GM18517 (cell line): ENCODE data around the gene ARFGAP1.

Source experiments
- ATAC-seq: cut with Tn5 transposase; IDR thresholded peaks from one replicate; pipeline ENCODE4 v1.9.1; 2021; ENCODE audit warnings: mild to moderate bottlenecking, moderate library complexity; ENCODE audit not compliant: unreplicated experiment

Gene ARFGAP1

DNA sequence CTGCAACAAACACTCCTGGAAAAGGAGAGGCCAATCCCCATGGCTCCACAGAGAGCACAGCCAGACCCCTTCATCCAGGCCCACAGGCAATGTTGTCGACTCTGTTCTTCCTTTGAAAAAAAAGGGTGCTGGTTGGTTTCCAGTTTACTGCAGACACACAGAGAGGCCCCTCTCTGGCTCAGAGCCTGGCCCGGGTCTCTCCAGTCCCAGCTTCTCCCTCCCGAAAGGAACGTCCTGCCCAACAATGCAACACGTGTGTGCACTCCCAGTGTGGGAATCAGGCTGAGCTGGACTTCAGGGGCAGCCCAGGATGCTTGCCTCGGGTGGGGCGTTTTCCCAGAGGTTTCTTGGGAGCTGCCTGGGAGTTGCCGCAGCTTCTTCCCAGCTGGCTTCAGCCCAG is 13.8 kb upstream of the ARFGAP1 start:
- ATAC-seq, result no peak

- ATAC-seq, result no peak
Observed at GRCh38 chr20:63259734-63260460, 12.7 kb upstream of the ARFGAP1 start.

GRCh38 chr20:63260521-63260920 is 12.1 kb upstream of the ARFGAP1 start:
- no peak for ATAC-seq

- ATAC-seq, result no peak
Observed at GRCh38 chr20:63261060-63261794, 11.4 kb upstream of the ARFGAP1 start.

DNA sequence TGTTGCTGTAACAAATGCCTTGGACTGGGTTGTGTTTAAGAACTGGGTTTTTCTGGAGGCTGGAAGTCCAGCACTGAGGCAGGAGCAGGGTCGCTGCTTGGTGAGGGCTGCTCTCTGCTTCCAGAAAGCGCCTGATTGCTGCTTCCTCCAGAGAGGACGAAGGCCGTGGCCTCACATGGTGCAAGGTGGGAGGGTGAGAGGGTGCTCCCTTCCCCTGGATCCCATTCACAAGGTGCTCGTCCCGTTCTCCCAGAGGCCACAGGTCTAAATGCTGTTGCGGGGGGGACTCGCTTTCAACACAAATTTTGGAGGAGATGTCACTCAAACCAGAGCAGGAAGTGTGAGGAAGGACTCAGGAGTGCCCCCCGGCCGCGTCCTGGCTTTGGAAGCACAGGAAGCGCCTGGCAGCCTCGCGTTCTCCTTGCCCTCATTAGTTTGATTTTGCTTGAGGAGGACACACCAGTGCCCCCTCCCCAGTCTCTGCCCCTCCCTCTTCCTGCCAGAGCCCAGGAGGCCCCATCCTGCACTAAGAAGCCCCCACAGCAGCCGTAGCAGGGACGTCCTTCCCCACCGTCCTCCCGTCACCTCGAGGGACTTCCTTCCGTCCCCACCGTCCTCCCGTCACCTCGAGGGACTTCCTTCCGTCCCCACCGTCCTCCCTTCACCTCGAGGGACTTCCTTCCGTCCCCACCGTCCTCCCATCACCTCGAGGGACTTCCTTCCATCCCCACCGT is 10.7 kb upstream of the ARFGAP1 start:
- ATAC-seq, result no peak

DNA sequence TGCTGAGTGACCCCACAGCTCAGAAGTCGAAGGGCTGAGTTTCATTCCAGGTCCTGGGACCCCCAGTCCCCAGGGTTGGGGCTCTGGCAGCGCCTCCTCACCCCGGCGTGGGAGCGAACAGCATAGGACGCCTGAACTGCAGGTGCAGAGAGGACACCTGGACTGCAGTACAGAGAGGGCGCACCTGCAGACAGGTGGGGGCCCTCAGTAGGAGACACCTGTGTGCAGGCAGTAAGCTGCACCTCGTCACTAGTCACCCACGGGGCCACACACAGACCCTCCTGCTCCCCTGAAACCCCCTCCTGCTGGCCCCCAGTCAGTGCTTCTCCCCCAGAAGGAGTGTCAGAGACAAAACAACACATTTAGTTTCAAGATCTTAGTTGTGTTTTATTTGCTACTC is 9.8 kb upstream of the ARFGAP1 start:
- ATAC-seq, result no peak

DNA sequence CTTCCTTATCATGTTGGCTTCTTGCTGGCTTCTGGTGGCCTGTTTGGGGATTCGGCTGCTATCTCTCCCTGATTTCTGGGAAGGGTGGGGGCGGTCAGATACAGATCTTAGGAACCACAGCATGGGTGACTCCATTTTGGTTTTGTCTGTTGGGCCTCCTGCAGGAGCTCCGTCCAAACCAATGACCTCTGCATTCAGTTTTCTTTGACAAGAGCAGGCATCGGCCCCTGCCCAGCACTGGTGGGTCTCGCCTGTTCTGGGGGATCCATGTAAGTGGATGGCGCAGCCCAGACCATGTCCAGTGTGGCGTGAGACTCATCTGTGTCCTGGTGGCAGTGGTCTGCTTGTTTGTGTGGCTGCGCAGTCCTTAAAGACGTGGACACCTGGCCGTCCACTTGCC is 8.6 kb upstream of the ARFGAP1 start:
- no peak for ATAC-seq

- ATAC-seq, result no peak
Observed at GRCh38 chr20:63264519-63264918, 8.1 kb upstream of the ARFGAP1 start.

GRCh38 chr20:63265891-63266515 is 6.6 kb upstream of the ARFGAP1 start:
- no peak for ATAC-seq

- no peak for ATAC-seq
Observed at GRCh38 chr20:63267691-63268090, 4.9 kb upstream of the ARFGAP1 start.

GRCh38 chr20:63268256-63268655 is 4.4 kb upstream of the ARFGAP1 start:
- no peak for ATAC-seq

DNA sequence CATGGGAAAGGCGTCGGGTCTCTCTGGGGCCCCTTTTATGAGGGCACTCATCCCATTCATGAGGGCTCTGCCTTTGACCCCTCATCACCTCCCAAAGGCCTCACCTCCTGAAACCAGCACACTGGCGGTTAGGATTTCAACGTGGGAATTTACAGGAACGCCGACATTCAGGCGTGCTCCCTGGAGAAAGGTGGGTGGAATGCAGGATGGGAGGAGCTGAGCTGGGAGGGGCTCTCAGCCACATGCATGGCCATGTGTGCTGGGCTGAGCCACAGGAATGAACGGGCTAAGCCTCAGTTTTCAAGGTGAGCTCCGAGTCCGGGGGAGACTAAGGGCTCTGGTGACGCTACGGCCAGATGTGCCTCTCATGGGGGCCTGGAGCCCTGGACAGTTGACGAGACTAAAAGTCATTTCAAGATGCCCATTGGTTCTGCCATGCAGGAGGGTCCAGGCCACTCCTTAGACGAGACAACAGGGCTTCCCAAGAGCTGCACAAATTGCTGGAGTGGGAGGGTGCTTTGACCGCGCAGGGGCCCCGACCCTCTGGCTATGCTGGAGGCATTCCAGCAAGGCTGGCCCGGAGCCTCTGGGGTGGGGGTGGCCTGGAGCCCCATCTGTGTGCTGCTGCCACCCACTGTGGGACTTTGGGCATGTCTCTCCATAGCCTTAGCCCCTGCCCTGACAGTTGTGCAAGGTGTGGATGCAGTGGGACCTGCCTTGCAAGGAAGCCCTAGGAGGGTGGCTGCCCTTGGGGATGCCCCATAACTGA is 3.8 kb upstream of the ARFGAP1 start:
- ATAC-seq, result no peak

GRCh38 chr20:63269724-63270123 is 2.9 kb upstream of the ARFGAP1 start:
- ATAC-seq, result no peak

DNA sequence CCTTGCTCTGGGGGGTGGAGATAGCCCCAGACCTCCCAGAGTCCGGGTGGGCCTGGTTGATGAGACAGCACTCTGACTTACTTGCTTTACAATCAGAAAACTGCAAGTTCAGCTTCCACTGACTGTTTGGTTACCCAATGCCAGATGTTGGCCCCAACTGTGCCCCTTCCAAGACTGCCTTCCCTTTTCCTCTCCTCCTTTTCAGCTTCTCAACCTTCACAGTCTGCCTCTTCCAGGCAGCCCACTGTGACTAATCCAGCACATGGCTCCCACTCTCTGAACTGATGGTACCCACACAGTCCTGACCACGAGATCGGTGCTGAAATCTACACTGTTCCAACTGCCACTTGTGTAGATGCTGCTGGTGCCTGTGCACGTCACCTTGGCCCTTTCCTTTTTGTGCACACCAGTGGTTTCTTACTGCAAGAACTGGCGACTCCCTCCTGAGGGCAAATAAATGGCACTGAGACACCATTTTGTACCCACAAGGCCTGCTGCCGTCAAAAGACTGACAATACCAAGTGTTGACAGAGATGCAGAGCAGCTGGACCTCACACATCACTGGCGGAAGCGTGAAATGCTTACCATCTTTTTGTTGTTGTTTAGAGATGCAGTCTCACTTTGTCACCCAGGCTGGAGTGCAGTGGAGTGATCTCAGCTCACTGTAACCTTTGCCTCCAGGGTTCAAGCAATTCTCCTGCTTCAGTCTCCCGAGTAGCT is 1.8 kb upstream of the ARFGAP1 start:
- no peak for ATAC-seq

GRCh38 chr20:63273059-63273579 is 506 bp downstream of the ARFGAP1 start:
- ATAC-seq, result no peak

DNA sequence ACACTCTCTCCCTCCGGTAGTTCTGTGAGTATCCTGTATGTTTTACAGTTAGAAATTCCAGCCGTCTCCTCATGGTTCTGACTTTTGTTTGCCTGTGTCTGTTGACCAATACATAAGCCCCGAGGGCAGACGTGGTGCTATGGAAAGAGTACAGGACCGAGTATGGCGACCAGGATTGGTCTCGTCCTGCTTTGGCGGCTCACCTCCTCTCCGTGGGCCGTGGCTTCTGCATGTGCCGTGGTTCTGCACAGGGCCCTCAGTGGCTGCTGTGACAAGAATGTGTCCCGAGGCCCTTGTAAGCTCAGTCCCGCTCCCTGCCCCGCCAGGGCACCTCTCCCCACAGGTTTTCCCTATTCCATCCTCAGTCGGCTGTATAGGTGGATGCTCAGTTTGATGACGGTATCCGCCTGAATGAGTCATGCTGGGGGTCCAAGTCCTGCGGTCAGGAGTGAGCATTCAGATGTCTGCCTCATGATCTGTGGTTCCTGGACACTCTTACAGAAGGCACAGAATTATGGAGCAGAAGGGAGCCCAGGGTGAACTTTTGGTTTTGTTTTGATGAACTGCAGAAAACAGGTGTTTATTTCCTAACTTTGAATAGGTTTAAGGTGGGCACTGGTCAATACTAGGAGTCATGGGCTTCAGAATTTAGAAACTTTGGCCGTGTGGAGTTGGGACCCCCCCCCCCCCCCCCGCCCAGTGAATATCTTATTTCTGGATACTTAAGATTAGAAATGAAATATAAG is 1.2 kb downstream of the ARFGAP1 start:
- ATAC-seq, result no peak

- ATAC-seq, result no peak
Observed at GRCh38 chr20:63274381-63275228, 2.0 kb downstream of the ARFGAP1 start.

GRCh38 chr20:63275825-63276224 is 3.2 kb downstream of the ARFGAP1 start:
- ATAC-seq, result no peak
